ENCODE data around the gene PLEKHA4.

The PLEKHA4 gene

DNA sequence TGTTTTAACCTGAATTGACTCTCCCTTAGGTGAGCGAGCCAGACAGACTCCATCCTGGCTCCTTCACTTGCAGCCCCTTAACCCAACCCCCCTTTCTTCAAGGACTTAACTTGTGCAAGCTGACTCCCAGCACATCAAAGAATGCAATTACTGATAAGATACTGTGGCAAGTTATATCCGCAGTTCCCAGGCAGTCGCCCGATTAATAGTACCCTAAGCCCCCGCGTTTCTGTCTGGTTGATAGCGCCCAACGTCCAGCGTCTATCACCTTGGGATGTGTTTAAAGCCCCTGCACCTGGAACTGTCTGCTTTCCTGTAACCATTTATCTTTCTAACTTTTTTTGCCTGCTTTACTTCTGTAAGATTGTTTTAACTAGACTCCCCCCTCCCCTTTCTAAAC lies 38.3 kb downstream of the PLEKHA4 start:
- DNase-seq (ENCODE audit: low spot score) = no peak

GRCh38 chr19:48826606-48827020 lies 41.8 kb downstream of the PLEKHA4 start:
- no peak for DNase-seq (ENCODE audit: low spot score)

DNA sequence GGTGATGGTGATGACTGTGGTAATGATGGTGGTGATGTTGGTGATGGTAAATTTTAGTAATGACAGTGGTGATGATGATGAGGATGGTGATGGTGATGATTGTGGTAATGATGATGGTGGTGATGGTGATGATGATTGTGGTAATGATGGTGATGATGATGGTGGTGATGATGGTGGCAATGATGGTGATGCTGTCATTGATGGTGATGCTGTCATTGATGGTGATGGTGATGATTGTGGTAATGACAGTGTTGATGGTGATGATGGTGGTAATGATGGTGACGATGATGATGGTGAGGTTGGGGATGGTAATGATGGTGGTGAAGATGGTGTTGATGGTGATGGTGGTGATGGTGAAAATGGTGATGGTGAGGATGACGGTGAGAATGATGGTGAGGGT lies 45.9 kb downstream of the PLEKHA4 start:
- no peak for DNase-seq (ENCODE audit: low spot score)

DNA sequence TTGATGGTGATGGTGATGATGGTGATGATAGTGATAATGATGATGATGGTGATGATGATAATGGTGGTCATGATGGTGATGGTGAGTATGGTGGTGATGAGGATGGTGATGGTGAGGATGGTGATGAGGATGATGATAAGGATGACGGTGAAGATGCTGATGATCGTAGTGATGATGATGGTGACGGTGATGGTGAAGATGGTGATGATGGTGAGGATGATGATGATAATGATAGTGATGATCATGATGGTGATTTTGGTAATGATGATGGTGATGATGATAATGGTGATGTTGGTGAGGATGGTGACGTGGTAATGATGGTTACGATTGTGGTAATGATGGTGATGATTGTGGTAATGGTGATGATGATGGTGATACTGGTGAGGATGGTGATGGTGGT lies 46.8 kb downstream of the PLEKHA4 start:
- no peak for DNase-seq (ENCODE audit: low spot score)

DNA sequence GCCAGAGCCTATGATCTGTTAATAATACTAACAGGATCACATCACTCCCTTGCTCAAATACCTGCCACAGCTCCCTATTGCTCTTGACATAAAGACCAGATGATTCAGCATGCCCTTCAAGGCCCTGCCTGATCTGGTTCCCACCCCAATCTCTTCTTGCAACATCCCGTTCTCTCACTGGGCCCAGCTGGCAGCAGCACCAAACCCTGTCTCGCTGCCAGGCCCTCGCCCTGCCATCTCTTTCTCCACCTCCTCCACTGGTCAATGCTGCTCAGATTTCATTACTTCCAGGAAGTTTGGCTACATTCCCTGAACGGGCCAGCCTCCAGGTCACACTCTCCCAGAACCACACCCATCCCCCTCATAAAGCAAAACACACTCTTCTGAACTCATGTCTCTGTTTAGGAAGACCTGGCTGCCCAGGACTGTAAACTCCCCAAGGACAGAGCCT lies 49.0 kb downstream of the PLEKHA4 start:
- no peak for DNase-seq (ENCODE audit: low spot score)

DNA sequence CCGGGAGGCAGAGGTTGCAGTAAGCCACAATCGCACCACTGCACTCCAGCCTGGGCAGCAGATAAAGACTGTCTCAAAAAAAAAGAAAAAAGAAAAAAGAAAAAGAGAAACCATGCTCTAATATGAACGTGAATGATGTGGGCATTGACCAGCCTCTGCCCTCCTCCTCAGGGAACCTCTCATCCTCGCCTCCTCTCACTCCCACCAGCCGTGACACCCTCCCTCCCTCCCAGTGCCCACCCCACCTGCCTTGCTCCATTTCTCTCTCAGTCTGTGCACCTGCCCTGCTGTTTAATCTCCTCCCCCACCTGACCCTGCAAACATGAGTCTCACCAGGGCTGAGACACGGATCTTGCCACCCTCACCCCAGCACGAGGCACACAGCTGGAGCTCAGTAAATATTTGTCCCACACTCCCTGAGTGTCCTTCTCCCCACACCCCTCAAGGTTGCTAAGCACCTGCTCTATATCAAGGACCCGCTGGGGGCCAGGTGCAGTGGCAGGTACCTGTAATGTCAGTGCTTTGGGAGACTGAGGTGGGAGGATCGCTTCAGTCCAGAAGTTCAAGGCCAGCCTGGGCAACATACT lies 50.1 kb downstream of the PLEKHA4 start:
- DNase-seq (ENCODE audit: low spot score) = no peak

DNA sequence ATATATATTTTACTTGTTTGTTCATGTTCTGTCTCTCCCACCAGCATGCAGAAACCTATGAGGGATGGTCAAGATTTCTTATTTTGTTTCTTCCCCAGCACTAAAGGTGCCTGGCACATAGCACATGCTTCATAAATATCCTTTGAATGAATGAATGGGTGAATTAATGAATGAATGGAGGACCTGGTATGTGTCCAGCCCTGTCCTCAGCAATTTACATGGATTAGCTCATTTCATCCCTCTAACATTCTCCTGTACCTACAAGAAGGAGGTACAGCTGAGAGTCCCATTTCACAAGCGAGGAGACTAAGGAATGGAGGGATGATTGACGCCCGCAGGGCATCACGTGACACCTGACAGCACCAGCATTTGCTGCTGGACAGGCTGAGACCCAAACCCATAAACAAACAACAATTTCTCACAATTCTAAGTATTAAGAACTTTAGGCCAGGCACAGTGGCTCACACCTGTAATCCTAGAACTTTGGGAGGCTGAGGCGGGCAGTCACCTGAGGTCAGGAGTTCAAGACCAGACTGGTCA lies 50.8 kb downstream of the PLEKHA4 start:
- no peak for DNase-seq (ENCODE audit: low spot score)

DNA sequence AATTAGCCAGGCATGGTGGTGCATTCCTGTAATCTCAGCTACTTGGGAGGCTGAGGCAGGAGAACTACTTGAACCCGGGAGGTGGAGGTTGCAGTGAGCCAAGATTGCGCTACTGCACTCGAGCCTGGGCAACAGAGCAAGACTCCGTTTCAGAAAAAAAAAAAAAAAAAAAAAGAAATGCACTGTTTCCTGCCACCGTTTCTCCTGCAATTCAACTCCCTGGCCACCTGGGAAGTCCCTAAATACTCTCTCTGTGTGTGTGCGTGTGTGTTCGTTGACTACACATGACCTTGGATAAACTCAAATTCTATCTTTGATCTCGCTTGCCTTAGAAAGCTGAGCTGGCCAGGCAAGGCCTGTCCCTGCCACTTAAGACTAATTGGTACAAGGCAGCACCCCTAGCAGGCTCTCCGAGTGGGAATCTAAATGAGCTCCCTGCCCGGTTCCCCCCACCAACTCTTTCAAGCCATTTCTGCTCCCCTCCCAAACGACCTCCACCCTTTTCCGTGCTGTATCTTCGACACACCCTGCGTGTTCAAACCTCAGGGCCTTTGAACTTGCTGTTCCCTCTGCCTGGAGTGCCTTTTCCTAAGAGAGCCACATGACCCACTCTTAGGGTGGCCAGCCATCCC lies 52.4 kb downstream of the PLEKHA4 start:
- DNase-seq (ENCODE audit: low spot score) = peak; percentile 83

DNA sequence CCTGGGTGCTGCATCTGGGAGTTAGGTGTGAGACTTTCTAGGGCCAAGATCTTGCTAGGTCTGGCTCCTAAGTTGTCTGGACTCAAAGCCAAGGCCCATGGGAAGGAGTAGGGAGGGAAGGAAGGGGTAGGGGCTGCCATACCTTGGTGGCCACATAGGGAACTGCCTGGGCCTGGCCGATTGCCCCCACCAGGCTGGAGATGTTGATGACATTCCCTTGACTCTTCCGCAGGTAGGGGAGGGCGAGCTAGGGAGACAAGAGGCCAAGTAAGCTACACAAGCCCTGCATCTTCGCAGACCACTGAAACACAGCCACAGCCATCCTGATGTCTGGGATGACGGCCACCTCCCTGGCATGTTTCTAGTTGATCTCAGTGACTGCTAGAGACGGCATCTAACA lies 53.5 kb downstream of the PLEKHA4 start:
- no peak for DNase-seq (ENCODE audit: low spot score)

- DNase-seq (ENCODE audit: low spot score) = no peak
Observed at GRCh38 chr19:48813123-48813913, 55.1 kb downstream of the PLEKHA4 start.

DNA sequence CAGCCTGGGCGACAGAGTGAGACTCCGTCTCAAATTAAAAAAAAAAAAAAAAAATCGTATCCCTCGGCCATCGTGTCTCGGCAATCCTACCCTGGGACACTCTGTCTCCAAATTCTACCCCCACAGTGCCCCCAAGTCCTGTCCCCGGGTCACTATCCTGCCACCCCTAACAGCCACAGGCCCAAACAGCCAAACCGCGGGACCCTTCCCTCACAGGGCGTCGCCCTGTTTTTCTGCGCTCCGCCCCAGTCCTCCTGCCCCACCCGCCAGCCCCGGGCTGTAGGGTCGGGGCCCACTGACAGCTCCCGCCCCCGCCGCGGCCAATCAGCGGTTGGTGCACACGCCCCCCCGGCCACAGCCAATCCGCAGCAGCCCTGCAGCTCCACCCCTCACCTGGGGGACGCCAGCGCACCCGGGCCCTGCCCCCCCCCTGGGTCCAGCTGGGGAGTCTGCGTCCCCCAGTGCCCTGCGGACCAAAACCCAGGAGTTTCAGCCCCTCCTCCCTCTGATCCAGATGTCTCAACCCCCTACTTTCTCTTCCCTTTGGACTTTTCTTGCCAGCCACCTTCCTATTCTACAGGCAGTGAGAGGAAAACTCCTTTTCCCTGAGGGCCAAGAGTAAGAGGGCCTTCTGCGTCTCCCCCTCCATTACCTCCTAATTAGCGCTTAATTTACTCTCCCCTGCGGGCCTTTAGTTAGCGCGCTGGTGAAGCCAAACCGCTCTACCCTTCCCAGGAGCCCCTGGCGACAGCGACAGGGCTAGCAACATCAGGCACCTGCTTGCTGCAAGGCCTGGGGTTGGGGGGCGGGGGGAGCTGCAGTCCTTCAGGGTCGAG lies 56.1 kb downstream of the PLEKHA4 start:
- DNase-seq (ENCODE audit: low spot score) = peak; percentile 82

DNA sequence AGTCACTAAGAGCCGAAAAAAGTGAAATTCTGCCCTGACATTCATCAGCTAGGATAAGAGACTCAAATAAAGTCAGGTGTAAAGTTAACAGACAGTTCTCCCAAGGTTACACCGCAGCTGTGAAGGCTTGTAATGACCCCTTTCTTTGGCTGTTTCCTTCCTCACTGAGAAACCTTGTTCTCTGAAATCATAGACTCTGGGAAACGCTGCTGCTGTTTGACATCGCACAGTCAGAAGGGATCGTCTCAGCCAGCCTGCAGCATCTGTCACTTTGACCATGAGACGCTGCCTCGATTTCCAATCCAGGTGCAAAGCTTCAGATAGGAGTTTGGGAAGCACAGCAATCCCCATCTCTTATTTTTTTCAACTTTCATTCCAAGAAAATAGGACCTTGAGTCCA lies 58.3 kb downstream of the PLEKHA4 start:
- no peak for DNase-seq (ENCODE audit: low spot score)

DNA sequence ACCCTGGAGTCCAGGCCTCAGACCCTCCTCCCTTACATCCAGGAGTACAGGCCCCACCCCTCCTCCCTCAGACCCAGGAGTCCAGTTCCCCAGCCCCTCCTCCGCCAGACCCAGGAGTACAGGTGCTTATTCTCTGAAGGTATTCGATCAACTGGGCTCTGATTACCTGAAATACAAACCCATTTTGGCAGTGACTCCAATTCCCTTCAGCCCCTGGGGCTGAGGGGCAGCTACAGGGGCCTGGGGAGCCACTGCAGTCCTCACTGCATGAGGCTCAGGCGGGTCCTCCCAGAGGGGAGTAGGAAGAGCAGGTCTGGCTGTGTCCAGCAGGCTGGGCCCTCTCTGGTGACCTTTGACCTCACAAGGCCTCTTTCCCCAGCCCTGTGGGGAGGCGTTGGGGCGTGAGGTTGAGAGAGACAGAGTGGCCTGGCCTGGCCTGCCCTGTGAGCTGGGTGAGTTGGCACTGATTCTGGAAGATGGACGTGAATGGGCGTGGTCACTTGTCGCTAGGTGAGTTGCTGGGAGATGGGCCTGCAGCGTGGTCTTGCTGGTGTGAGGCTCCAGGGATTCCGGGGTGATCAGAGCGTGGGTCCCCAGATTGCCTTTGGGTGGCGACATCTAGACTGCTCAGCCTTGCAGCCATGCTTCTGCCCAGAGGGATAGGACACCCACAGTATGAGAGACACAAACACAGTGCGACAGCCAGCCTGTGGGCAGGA lies 60.7 kb downstream of the PLEKHA4 start:
- DNase-seq (ENCODE audit: low spot score) = no peak

GRCh38 chr19:48806818-48807589 lies 61.4 kb downstream of the PLEKHA4 start:
- DNase-seq (ENCODE audit: low spot score) = peak; percentile 57

GRCh38 chr19:48806518-48806817 lies 61.9 kb downstream of the PLEKHA4 start:
- DNase-seq (ENCODE audit: low spot score) = no peak

GRCh38 chr19:48805452-48805851 lies 63.0 kb downstream of the PLEKHA4 start:
- no peak for DNase-seq (ENCODE audit: low spot score)

DNA sequence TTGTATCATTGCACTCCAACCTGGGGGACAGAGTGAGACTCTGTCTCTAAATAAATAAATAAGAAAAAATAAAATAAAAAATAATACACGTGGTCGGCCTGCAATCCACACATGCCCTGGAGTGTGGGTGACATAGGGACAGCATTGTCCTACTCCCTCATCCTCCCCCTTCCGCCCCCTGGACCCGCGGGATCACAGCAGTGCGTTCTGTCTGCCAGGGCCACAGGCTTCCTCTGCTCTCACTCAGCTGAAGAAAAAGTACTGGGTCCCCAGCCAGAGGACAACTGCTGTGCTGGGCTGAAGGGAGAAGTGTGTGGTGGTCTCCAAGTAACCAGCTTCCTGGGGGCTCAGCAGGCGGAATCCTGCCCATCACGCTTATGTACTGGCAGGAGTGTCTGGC lies 63.9 kb downstream of the PLEKHA4 start:
- no peak for DNase-seq (ENCODE audit: low spot score)

DNA sequence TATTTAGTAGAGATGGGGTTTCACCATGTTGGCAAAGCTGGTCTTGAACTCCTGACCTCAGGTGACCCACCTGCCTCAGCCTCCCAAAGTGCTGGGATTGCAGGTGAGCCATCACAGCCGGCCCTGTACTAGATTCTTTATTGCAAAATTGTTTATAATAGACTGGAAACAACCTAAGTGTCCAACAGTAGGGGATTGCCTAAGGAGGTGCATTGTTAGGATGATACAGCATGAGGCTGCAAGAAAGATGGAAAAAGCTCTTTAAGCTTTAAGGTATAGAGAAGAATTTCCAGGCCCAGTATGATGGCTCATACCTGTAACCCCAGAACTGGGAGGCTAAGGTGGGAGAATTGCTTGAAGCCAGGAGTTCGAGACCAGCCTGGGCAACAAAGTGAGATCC lies 65.8 kb downstream of the PLEKHA4 start:
- DNase-seq (ENCODE audit: low spot score) = no peak

DNA sequence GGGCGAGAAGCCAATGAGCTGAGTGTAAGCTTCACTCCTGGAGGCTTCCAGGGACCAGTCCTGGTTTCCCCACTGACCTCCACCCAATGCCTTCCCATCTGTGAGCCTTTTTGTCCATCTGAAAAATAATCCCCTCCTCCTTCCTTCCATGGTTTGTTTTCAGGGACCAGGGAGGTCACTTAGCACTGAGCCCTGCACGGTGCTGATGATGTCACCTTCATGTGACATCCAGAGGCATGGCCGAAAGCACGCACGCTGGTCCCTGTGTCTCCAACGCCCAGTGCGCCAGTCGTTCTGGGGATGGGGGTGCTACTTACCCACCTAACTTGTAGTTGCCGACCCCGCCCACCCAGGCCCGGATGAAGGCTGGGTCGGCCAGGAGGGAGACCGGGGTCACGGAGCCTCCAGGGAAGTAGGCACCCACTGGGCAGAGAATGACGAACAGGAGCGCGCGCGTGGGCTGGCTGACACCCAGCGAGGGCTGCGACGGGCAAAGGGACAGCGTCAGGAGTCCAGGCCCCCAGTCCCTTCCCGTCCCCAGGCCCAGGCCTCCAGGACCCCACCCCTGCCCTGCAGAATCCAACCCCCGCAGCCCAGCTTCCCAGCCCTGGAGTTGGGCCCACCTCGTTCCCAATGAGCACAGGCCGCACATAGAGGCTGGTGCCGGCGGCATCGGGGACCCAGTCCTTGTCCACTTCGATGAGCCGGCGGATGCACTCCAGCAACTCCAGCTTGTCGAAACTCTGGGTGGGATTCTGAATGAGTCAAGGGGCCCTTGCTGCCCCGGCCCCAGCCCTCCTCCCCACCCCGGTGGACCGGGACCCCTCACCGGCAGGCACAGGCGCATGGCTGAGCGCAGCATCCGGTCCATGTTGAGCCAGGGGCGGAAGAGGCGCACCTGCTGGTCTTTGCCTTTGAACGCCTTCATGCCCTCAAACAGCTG lies 68.8 kb downstream of the PLEKHA4 start:
- no peak for DNase-seq (ENCODE audit: low spot score)

All from SK-N-DZ (cell line).